ENCODE measurements around the gene ACACA. TPM values are rescaled to one million over a fixed set of nuclear protein-coding genes. Genes with fewer than 3 reads are reported as not detected.

Gene ACACA
- total RNA-seq, 1 donor from 2014 or later = 42.4 TPM

DNA sequence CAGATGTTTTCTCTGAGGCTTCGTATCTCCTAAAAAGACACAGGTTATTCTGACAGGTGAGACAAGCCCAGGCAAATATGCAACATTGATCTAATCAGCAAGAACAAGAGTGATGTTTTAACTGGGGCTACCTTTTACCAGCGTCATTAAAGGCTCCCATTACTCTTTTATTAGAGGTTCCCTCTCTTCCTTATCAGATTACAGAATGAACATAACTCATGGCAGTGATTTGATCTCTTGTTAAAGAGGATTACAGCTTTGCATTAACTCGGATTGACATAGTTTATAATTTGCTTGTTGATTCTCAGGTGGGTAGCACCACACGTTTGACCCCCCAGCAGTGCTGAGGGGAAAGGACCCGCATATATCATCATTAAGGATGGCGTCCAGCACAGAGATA, 367.4 kb downstream of the ACACA start:
- H3K36me3 Mint-ChIP-seq (ENCODE audit: low read depth) = peaks cover 57% of the 10 kb centered on the region
- no peak overlapping the region for H3K4me3 Mint-ChIP-seq

DNA sequence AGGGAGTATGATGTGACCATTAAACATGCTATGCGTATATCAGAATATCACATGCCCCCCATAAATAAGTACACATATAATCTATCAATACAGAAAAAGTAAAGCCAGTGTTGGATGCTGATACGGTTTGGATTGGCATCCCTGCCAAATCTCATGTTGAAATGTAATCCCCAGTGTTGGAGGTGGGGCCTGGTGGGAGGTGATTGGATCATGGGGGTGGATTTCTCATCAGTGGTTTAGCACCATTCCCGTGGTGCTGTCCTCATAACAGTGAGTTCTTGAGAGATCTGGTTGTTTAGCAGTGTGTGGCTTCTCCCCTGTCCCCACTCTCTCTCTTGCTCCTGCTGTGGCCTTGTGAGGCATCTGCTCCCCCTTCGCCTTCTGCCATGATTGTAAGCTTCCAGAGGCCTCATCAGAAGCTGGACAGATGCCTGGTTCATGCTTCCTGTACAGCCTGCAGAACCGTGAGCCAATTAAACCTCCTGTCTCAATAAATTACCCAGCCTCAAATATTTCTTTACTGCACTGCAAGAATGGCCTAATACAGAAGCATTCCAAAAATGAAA, 369.0 kb downstream of the ACACA start:
- TF ChIP-seq CTCF (IDR thresholded peaks at IDR 0.05) = no peak
- no peak for ATAC-seq (ENCODE audit: low read depth)
- Mint-ChIP-seq H3K4me1 (no peaks in the 10 kb centered on the region), H3K4me3 (no peak overlapping the region), H3K27me3 (no peaks in the 10 kb centered on the region), H3K9me3 (no peaks in the 10 kb centered on the region), H3K27ac (no peak overlapping the region), H3K36me3 (ENCODE audit: low read depth) (peaks cover 59% of the 10 kb centered on the region)
- ChIA-PET POLR2A (no interaction called here), CTCF (interaction anchor here (2.0 kb wide), 1 partner anchor 10 kb away, joined by 4 read pairs; no protein-coding TSS in a partner anchor)
- DNase-seq = no peak
- intact Hi-C loops (cut with micrococcal nuclease) = no loop called here

More for the DNA sequence above, 367.4 kb downstream of the ACACA start:
- no peak for TF ChIP-seq CTCF (IDR thresholded peaks at IDR 0.05)
- intact Hi-C loops (cut with micrococcal nuclease) = no loop called here
- Mint-ChIP-seq H3K4me1 (no peaks in the 10 kb centered on the region), H3K9me3 (no peaks in the 10 kb centered on the region), H3K27ac (no peak overlapping the region), H3K27me3 (no peaks in the 10 kb centered on the region)
- ATAC-seq (ENCODE audit: low read depth) = no peak
- CTCF ChIA-PET = interaction anchor here (2.0 kb wide), 1 partner anchor 9 kb away, joined by 4 read pairs; no protein-coding TSS in a partner anchor
- POLR2A ChIA-PET = no interaction called here
- no peak for DNase-seq

Other genes starting within 250 kb of the ACACA start
- gene C17orf78, start 30.9 kb downstream of the ACACA start, total RNA-seq = not detected in 2 replicates
- gene TADA2A, start 50 bp upstream of the ACACA start, total RNA-seq = 35.6 and 42.0 TPM in 2 replicates
- 4.3 TPM in 2 replicates for gene DUSP14, start 83.1 kb upstream of the ACACA start, total RNA-seq
- gene SYNRG, start 202.6 kb upstream of the ACACA start, total RNA-seq = 83.7 and 89.8 TPM in 2 replicates
- gene DDX52, start 236.6 kb upstream of the ACACA start, total RNA-seq = 35.6 and 39.9 TPM in 2 replicates